Spinal cord (tissue), 10 donors: ENCODE measurements around the gene SETD3. TPM values are rescaled to one million over a fixed set of nuclear protein-coding genes. Genes with fewer than 3 reads are reported as not detected.
A peak's percentile ranks its signal among the peaks of the same experiment; 100 is the strongest.

Experiments
- DNase-seq, 6 donors: peaks; one replicate each; pipeline versions ENCODE4 v3.0.0 to v3.0.0-alpha.2; 2013 to 2015; ENCODE audit warnings: low spot score in 6 of 6, low read depth in 4 of 6
- H3K27ac ChIP-seq: one replicate; pipeline ENCODE4 v1.5.1; 2013; ENCODE audit warnings: low read depth, low read length, control low read depth
- H3K27me3 ChIP-seq: one replicate; pipeline ENCODE4 v1.6.1; 2013; ENCODE audit warnings: low read length; ENCODE audit not compliant: control insufficient read depth, insufficient read depth
- H3K36me3 ChIP-seq: one replicate; pipeline ENCODE4 v1.6.1; 2013; ENCODE audit warnings: low read length; ENCODE audit not compliant: control insufficient read depth, insufficient read depth
- H3K4me1 ChIP-seq: one replicate; pipeline ENCODE4 v1.6.1; 2013; ENCODE audit warnings: low read length; ENCODE audit not compliant: control insufficient read depth, insufficient read depth
- H3K4me3 ChIP-seq: one replicate; pipeline ENCODE4 v1.5.1; 2013; ENCODE audit warnings: low read depth, low read length, control low read depth
- H3K9me3 ChIP-seq: one replicate; pipeline ENCODE4 v1.6.1; 2013; ENCODE audit warnings: low read length; ENCODE audit not compliant: control insufficient read depth, insufficient read depth
- WGBS: methylation state at CpG from one replicate; pipeline ENCODE4 v1.1.5; 2013; ENCODE audit warnings: missing lambda C conversion rate; ENCODE audit not compliant: insufficient coverage; 5-methylcytosine and 5-hydroxymethylcytosine counted together
- polyA plus RNA-seq, 2 donors: library from polyadenylated mRNA; unstranded; fragments of 120-200 nt; gene quantifications; one replicate each; pipeline ENCODE4 v1.2.1, GENCODE V29; 2013; ENCODE audit not compliant: insufficient read length in 2 of 2
- total RNA-seq, 2 donors: library from RNA; depleted of rRNA in 1 of 2; stranded (reverse); fragments of 120-200 nt in 1 of 2; fragments of >200 nt in 1 of 2; gene quantifications; one replicate each; pipeline versions ENCODE4 v1.2.3 to v1.2.4, GENCODE V29; 2013 to 2014
- donor health status: healthy.

Gene SETD3
- total and polyA plus RNA-seq, 4 donors, result 50.9 to 82.6 (median 62.2) TPM

GRCh38 chr14:99430491-99430890 is 50.2 kb downstream of the SETD3 start:
- Histone ChIP-seq H3K9me3 (no peaks in the 10 kb centered on the region), H3K4me1 (no peaks in the 10 kb centered on the region), H3K4me3 (no peak overlapping the region), H3K36me3 (peaks cover 20% of the 10 kb centered on the region), H3K27me3 (no peaks in the 10 kb centered on the region), H3K27ac (no peak overlapping the region)
- WGBS, result 92% methylated on average over 3 of the region's 7 CpGs
- DNase-seq, result no peak

DNA sequence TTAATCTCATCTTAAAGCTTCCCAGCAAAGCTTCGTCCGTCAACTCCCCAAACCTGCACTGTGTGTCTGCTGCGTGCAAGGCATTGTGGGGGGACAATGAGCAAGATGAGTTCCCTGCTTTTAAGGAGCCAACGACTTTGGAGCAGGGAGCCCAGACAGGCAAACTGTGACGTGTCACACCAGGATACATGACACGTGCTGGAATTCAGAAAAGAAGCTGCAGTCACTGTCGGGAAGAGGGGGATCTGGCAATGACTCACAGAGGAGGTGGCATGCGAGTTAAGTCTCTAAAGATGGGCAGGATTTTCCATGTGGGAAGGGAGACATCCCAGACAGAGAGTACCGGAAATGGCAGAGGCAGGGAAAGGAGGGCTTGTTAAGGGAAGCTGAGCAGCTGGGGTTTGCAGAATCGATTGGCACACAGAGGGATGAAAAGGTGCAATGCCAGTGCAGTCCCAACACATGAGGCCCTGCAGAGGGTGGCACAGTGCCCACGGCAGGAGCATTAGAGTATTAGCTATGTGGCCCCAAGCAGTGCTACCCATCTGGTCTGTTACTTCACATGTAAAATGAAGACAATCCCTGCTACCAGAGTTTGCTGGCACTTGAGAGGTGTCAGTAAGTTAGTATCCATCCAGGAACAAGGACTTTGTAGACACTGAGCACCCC is 52.9 kb downstream of the SETD3 start:
- Histone ChIP-seq H3K9me3 (no peaks in the 10 kb centered on the region), H3K4me3 (no peak overlapping the region), H3K36me3 (peaks cover 26% of the 10 kb centered on the region), H3K27ac (no peak overlapping the region), H3K27me3 (no peaks in the 10 kb centered on the region), H3K4me1 (no peaks in the 10 kb centered on the region)
- WGBS, result 68% methylated on average over 11 of the region's 11 CpGs
- DNase-seq, result peak in 1 of 6 donors; percentile 30

DNA sequence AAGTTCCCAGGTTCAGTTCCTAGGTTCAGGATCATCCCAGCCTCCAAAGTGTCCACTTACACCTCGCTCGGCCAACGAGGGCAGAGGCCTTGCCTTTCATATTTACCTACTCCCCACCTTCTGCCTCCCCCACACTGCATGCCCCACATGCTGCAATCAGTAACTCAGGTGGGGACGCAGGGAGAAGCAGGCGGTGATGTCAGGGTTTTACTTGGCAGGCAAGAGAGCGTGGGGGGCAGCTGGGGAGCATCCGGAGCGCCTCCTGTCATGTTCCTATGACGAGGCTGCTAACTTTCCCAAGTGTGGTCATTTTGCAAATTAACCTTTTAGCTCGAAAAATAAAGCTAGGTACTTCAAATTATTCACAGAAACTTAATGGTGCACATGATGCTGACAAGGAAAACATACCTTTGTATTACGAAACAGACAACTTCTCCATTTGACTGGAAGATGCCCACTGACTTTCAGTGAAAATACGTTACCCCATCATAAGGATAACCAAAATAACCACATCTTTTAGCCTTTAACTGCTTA is 53.8 kb downstream of the SETD3 start:
- WGBS, result 93% methylated on average over 8 of the region's 12 CpGs
- Histone ChIP-seq H3K36me3 (peaks cover 26% of the 10 kb centered on the region), H3K27me3 (no peaks in the 10 kb centered on the region), H3K27ac (no peak overlapping the region), H3K4me1 (no peaks in the 10 kb centered on the region), H3K9me3 (no peaks in the 10 kb centered on the region), H3K4me3 (no peak overlapping the region)
- DNase-seq, result no peak

DNA sequence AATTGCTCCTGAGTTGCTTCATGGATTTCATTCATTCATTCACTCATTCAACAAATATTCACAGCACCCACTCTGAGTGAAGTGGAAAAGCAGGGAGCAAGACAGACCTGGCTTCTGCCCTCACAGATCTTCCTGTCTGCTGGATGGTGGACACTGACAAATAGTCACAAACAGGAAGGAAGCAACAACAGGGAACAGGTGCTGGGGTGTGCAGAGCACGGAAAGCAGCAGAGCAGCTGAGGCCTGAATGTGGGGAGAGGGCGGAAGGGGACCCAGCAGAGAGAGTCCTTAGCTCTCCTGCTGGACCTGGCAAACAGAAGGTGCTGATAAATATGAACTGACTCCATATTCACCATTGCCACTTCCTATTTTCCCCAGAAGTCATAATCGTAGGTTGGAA is 54.4 kb downstream of the SETD3 start:
- 83% methylated on average over 1 of the region's 3 CpGs for WGBS
- Histone ChIP-seq H3K4me3 (no peak overlapping the region), H3K9me3 (no peaks in the 10 kb centered on the region), H3K4me1 (no peaks in the 10 kb centered on the region), H3K27me3 (no peaks in the 10 kb centered on the region), H3K36me3 (peaks cover 26% of the 10 kb centered on the region), H3K27ac (no peak overlapping the region)
- no peak for DNase-seq

GRCh38 chr14:99425272-99425681 is 55.4 kb downstream of the SETD3 start:
- peaks cover 23% of the 10 kb centered on the region for H3K36me3 ChIP-seq
- H3K4me1 ChIP-seq, result no peaks in the 10 kb centered on the region
- H3K4me3 ChIP-seq, result no peak overlapping the region
- H3K9me3 ChIP-seq, result no peaks in the 10 kb centered on the region
- no peaks in the 10 kb centered on the region for H3K27me3 ChIP-seq
- 82% methylated on average over 9 of the region's 11 CpGs for WGBS
- DNase-seq, result peak in 2 of 6 donors; percentile 17 to 30
- H3K27ac ChIP-seq, result no peak overlapping the region

- WGBS, result 84% methylated on average over 5 of the region's 5 CpGs
- Histone ChIP-seq H3K27ac (no peak overlapping the region), H3K36me3 (peaks cover 23% of the 10 kb centered on the region), H3K4me3 (no peak overlapping the region), H3K27me3 (no peaks in the 10 kb centered on the region), H3K4me1 (no peaks in the 10 kb centered on the region), H3K9me3 (no peaks in the 10 kb centered on the region)
- no peak for DNase-seq
These were observed 56.3 kb downstream of the SETD3 start for GRCh38 chr14:99424306-99424877.

DNA sequence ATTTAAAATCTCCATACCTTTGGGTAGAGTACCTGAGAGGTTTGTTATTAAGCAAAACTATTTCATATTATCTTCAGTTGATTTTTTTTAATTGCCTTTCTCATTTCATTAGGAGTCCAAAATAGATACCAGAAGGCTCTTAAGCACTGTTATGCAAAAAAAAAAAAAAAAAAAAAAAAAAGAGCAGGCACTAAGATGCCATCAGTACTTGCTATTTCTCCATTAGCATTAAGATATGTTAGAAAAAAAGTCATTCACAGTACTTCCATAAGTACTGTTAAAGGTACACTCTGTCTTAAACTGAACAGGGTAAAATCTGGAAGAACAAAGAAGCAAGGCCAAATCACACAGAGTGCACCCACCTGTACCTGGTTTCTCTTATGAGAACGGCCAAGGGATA is 57.2 kb downstream of the SETD3 start:
- no CpG with 5 or more reads among the region's 1 CpG for WGBS
- Histone ChIP-seq H3K27ac (no peak overlapping the region), H3K9me3 (no peaks in the 10 kb centered on the region), H3K4me1 (no peaks in the 10 kb centered on the region), H3K4me3 (no peak overlapping the region), H3K27me3 (no peaks in the 10 kb centered on the region), H3K36me3 (peaks cover 18% of the 10 kb centered on the region)
- DNase-seq, result no peak

GRCh38 chr14:99422228-99423010 is 58.2 kb downstream of the SETD3 start:
- Histone ChIP-seq H3K27ac (no peak overlapping the region), H3K9me3 (no peaks in the 10 kb centered on the region), H3K4me3 (no peak overlapping the region), H3K36me3 (peaks cover 12% of the 10 kb centered on the region), H3K27me3 (no peaks in the 10 kb centered on the region), H3K4me1 (no peaks in the 10 kb centered on the region)
- DNase-seq, result no peak
- WGBS, result 66% methylated on average over 5 of the region's 7 CpGs

GRCh38 chr14:99420711-99421110 is 59.9 kb downstream of the SETD3 start:
- peak in 2 of 6 donors; percentile 25 to 52 for DNase-seq
- H3K27me3 ChIP-seq, result no peaks in the 10 kb centered on the region
- 100% methylated on average over 1 of the region's 6 CpGs for WGBS
- H3K4me3 ChIP-seq, result no peak overlapping the region
- H3K4me1 ChIP-seq, result peaks cover 2% of the 10 kb centered on the region
- H3K27ac ChIP-seq, result no peak overlapping the region
- H3K36me3 ChIP-seq, result peaks cover 9% of the 10 kb centered on the region
- no peaks in the 10 kb centered on the region for H3K9me3 ChIP-seq
